Adrenal gland (tissue), 5 donors: ENCODE results near the gene GMDS.

ENCODE experiments used
- POLR2A ChIP-seq, 2 donors: fragments of 450-650 bp; IDR thresholded peaks; one replicate each; pipeline ENCODE4 v1.6.1; 2017; ENCODE audit warnings: antibody characterized with exemption in 2 of 2, mild to moderate bottlenecking in 2 of 2, moderate library complexity in 1 of 2
- TF ChIP-seq, protein P1 (sequence below), 6 experiments: fragments of 450-650 bp in 4 of 6; fragments of 200-600 bp in 2 of 6; sonication (generic) in 1 of 6; IDR thresholded peaks; 1 replicate in 5 of 6; 2 replicates in 1 of 6; pipeline versions ENCODE4 v1.5.1 to v1.8.0; 2016 to 2021; ENCODE audit warnings: antibody characterized with exemption in 6 of 6, mild to moderate bottlenecking in 2 of 6, moderate library complexity in 1 of 6
- donor health status: DM: no; HTN: no; CAD: no.

DNA sequence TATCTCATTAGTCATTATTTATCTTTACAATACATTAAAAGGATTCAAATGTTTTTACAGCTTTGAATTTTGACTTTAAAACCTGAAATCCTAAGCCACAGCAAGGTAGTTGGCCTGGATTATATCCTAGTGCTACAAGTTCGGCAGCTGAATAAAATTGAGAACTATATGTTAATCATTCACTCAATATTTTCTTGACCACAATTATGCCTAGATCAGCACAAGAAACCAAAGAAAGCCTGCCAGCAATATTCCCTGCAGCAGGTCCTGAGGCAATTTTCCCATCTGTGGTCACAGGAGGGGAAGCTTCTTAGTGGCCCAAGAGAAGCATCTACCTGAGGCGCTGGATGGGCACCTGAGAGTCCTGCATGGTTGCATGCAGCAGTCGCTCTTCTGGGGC, 183.5 kb downstream of the GMDS start:
- TF ChIP-seq, protein P1, sequence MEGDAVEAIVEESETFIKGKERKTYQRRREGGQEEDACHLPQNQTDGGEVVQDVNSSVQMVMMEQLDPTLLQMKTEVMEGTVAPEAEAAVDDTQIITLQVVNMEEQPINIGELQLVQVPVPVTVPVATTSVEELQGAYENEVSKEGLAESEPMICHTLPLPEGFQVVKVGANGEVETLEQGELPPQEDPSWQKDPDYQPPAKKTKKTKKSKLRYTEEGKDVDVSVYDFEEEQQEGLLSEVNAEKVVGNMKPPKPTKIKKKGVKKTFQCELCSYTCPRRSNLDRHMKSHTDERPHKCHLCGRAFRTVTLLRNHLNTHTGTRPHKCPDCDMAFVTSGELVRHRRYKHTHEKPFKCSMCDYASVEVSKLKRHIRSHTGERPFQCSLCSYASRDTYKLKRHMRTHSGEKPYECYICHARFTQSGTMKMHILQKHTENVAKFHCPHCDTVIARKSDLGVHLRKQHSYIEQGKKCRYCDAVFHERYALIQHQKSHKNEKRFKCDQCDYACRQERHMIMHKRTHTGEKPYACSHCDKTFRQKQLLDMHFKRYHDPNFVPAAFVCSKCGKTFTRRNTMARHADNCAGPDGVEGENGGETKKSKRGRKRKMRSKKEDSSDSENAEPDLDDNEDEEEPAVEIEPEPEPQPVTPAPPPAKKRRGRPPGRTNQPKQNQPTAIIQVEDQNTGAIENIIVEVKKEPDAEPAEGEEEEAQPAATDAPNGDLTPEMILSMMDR (IDR thresholded peaks at IDR 0.05) = no peak
- TF ChIP-seq POLR2A (IDR thresholded peaks at IDR 0.05) = no peak
